Activated T-cell treated with anti-CD3 and anti-CD28 coated beads, Interleukin-2, amount 50 U/mL, for 48 hours (primary cell): ENCODE measurements around the gene BTBD19.
"Not testable (repeated sequence)": the region's sequence is repeated elsewhere in the genome, so short reads cannot be mapped to it uniquely, and the experiment has no call there.

Experiments used
- DNase-seq, 2 experiments: peaks; one replicate each; pipeline ENCODE4 v3.0.0-alpha.2; 2020

BTBD19 gene

DNA sequence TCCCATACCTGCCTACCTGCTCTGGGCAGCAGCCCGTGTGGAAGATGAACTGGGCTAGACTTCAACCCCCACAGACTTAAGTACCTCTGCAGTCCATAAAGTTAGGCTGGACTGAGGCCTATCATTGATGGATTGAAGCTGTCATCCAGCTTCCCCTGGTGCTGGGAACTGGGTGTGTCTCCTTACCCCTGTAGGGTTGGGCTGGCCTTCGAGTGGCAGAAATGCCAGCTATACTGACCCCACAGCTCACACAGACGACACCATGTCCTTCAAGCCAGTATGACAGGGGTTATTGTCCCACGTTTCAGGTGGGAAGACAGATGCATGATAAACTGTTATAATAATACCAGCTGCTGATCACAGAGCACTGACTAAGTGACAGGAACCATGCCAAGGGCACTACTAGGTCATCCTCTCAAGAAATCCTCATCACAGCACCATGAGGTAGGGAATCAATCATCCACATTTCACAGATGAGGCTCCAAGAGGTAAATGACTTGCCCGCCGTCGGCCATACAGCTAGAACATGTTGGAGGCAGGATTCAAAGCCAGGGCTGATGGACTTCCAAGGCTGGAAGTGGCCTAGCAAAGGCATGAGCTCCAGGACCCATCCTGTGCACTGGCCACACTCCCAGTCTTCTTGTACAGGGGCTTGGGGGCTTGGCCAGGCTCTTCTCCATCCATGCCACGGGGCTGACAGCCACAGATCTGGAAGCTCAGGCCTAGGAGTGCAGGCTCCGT, 20.0 kb upstream of the BTBD19 start, which contains the start of gene BEST4:
Gene BEST4 (minus strand): TSS at position 51 of the 741 bp plus-strand sequence. CDS start 465 bp downstream, outside the sequence.
- DNase-seq = no peak

DNA sequence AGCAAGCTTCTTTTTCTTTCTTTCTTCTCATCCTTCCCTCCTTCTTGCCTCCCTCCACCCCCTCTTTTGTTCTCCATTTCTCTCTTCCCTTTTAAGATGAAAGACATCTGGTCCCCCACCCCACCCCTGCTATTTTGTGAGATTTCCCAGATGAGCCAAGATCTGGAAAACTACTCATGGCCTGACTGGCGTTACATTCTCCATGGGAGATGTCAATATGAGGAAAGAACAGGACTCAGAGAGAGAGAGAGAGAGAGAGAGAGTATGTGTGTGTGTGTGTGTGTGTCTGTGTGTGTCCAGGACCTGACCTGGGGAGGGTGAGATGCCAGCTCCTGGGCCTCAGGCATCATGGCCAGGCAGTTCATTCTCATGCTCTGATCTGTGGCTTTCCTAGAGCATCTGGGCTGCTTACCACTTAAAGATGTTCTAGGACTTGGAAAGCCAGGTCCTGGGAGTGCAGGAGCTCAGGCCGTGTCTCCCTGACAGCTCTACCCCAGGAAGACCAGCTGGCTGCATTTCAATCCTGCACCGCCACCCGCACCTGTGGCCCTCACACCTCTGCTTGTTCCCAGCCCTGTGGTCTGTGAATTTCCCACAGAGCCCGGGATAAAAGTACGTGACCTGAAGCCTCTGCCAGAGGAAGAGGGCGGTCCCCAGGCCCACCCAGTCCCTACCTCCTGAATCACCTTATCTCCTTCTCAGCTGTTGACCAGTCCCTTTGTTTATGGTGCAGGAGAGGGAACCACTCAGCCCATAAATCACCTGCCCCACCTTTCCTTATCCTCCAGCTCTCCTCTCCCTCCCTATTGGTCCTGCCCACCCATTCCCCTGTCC, 17.1 kb upstream of the BTBD19 start:
- peak in 1 of 2 experiments; percentile 11 for DNase-seq

DNA sequence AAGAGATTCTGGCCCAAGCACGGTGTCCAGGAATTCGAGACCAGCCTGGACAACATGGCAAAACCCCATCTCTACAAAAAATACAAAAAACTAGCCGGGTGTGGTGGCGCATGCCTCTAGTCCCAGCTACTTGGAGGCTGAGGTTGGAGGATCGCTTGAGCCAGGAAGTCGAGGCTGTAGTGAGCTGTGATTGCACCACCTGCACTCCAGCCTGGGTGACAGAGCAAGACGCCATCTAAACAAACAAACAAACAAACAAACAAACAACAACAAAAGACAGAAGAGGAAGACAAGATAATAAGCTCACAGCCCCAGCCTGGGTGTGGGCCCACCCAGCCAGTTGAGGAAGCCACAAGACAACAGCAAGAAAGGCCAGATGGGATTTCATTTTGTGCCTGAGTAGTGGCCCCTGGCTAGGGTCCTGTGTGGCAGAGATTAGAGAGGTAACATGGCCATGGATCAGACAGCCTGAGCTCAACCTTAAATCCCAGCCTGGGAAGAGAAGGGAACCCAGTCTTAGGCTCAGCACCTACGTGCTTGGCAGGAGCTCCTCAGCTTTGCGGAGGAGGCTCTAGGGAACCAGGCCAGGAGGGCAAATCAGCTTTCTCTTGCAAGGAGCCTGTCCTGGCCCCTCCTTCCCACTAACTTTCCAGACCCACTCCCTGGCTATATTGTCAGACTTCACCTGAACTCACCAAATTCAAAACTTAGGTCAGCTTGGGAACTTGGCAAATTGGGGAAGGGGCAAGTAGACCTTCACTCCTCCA, 15.4 kb upstream of the BTBD19 start:
- peak in 1 of 2 experiments; percentile 15 for DNase-seq

DNA sequence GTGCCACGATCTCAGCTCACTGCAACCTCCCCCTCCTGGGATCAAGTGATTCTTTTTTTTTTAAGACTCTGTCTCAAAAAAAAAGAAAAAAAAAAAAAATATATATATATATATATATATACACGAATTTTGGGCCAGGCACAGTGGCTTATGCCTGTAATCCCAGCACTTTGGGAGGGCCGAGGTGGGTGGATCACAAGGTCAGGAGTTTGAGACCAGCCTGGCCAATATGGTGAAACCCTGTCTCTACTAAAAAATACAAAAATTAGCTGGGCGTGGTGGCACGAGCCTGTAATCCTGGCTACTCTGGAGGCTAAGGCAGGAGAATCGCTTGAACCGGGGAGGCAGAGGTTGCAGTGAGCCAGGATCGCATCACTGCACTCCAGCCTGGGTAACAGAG, 10.4 kb upstream of the BTBD19 start:
- not testable (repeated sequence) for DNase-seq

DNA sequence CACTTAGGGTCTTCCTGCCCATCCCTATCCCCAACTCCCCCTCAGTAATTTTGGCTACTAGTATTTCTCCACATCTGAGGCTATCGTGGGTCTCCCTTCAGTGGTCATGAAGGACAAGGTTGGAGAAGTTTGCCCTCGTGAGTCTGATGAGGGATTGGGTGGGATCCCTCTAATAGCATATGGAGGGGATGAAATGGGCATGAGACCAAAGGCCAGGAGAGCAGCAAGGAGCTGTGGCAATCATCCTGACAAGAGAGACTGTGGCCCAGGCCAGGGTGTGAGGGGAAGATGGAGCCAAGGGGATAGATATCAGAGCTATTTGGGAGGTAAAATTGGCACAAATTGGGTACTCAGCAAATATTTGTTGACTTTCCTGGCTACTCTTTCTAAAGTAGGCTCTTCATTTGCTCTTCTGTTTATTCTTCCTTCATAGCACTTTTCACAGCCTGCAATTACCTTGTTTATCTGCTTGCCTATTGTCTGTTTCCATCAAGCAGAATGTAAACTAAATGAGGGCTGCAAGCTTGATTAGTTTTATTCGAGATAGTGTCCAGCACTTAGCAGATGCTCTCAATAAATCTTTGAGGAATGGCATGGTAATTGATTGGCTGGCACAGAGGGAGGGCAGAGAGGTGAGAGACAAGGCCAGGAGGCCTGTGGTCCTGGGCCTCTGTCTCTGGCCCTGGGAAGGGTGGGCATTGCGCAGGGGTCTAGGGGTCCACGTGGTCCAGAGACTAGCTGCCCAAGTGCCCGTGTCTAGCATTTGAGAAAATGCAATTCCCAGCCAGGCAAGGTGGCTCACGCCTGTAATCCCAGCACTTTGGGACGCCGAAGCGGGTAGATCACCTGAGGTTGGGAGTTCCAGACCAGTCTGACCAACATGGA, 9.6 kb upstream of the BTBD19 start:
- DNase-seq = no peak

DNA sequence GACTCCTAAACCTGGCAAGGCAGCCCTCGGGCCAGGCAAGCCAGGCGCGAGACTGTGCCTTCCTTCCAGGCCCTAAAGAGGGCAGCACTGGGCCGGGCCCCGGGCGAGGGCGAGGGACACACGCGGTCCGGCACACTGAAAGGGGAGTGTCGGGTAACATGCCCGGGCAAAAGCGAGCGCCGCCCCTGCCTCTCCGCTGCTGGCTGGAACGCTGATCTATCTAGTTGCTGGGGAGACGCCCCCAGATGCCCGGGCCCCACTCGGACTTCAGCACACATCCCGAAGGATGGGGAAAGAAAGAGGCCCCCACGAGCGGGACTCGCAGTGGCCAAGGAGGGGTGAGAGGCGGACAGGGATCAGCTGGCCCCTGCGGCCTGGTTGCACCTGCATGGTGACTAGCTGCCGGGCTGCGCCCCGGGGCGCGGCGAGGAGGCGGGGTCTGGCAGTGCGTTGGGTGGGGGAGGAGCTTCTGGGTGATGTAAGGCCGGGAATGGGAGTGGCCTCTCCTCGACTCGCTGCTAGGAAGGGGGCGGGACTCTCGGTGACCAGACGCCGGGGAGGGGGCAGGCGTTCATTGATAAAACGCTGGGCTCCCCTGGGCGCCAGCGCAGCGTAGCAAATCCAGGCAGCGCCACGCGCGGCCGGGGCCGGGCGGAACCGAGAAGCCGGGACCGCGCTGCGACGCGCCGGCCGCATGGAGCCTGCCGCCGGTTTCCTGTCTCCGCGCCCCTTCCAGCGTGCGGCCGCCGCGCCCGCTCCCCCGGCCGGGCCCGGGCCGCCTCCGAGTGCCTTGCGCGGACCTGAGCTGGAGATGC, 8.3 kb upstream of the BTBD19 start, which contains the start of gene PLK3:
Gene PLK3 (plus strand): TSS at position 608 of the 815 bp plus-strand sequence. CDS start 87 bp downstream, at position 695.
- peak; percentile 98 to 99 for DNase-seq

DNA sequence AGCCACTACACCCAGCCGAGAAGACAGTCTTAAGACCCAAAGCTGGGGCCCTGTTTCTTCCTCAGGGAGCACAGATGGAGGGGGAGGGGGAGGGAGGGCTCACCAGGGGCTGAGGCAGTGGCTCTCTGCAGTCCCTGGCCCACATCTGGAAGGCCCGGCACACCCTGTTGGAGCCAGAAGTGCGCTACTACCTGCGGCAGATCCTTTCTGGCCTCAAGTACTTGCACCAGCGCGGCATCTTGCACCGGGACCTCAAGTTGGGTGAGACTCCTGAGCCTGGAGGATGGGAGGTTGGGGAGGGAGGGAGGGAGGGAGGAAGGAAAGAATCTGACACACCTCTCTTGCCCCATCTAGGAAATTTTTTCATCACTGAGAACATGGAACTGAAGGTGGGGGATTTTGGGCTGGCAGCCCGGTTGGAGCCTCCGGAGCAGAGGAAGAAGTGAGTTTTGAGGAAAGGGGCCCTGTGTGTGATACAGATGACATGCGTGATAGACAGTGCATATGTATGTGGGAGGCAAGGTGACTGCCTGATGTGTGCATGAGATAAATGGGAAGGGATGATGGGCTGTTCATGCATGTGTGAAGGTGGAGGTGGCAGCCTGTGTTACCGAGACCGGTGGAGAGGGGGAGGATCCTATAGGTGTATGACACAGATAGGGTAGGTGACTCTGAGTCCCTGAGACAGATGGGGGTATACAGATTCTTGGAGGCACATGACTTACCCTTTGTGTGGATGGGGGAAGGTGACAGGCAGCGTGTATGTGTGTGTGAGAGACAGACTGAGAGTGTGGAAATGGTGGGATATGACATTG, 6.6 kb upstream of the BTBD19 start:
- peak; percentile 60 to 61 for DNase-seq

DNA sequence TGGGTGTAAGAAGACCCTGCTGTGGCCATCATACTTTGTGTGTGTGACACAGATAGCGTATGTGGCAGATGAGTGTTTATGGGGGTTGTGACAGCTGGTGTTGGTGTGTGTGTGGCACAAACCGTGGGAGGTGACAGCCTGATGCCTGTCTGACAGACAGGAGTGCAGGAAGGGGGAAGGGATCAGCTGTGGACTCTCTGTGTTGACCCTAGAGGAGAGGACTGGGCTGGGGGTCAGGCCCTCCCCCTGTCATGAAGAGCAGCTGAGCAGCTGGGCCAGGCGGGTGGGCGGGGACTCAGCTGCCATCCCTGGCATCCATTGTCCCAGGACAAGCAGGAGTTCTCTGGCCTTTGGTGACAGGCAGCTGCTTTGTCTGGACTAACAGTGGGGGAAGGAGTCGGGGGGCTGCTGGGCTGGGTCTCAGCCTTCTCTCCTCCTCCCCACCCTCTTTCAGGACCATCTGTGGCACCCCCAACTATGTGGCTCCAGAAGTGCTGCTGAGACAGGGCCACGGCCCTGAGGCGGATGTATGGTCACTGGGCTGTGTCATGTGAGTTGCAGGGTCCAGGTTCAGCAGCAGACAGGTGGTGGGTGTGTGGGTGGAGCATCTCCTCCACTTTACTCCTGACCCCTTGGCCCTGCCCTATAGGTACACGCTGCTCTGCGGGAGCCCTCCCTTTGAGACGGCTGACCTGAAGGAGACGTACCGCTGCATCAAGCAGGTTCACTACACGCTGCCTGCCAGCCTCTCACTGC, 5.8 kb upstream of the BTBD19 start:
- no peak for DNase-seq

DNA sequence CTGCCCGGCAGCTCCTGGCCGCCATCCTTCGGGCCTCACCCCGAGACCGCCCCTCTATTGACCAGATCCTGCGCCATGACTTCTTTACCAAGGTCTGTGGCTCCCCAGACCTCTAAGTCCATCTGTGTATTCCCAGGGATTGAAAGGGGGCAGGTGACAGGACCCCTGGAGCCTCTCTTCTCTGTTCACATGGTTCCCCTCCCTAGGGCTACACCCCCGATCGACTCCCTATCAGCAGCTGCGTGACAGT, 5.3 kb upstream of the BTBD19 start:
- DNase-seq = no peak

DNA sequence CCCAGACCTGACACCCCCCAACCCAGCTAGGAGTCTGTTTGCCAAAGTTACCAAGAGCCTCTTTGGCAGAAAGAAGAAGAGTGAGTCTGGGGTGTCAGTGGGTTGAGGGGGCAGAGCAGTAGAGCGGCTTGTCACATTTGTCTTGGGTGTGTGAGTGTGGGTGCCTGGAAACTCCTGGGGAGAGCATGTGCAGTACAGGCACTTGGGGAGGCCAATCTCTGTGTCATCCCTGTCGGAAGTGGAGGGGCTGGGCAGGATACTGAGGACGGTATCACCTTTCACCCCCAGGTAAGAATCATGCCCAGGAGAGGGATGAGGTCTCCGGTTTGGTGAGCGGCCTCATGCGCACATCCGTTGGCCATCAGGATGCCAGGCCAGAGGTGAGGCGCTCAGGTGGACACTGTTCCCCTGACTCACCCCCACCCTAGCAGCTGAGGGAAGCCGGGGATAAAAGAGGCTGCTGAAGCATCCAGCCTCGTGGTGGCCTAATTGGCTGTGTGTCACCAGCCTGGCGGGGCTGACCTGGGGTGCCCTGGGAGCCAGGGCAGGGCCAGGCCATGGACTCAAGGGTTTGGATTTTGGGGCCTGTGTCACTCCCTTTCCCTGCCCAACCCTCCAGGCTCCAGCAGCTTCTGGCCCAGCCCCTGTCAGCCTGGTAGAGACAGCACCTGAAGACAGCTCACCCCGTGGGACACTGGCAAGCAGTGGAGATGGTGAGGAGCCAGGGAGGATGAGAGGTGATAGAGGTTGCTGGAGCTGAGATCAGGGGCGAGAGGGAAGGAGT, 4.8 kb upstream of the BTBD19 start:
- DNase-seq = no peak

DNA sequence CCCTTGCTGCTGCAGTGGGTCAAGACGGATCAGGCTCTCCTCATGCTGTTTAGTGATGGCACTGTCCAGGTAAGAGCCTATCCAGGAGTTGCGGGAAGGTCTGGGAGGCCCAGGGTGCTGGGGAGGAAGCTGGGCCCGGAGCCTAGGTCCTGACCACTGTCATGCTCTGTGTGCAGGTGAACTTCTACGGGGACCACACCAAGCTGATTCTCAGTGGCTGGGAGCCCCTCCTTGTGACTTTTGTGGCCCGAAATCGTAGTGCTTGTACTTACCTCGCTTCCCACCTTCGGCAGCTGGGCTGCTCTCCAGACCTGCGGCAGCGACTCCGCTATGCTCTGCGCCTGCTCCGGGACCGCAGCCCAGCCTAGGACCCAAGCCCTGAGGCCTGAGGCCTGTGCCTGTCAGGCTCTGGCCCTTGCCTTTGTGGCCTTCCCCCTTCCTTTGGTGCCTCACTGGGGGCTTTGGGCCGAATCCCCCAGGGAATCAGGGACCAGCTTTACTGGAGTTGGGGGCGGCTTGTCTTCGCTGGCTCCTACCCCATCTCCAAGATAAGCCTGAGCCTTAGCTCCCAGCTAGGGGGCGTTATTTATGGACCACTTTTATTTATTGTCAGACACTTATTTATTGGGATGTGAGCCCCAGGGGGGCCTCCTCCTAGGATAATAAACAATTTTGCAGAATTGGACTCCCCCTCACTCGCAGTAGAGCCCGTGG, 2.9 kb upstream of the BTBD19 start:
- peak in 1 of 2 experiments; percentile 29 for DNase-seq

DNA sequence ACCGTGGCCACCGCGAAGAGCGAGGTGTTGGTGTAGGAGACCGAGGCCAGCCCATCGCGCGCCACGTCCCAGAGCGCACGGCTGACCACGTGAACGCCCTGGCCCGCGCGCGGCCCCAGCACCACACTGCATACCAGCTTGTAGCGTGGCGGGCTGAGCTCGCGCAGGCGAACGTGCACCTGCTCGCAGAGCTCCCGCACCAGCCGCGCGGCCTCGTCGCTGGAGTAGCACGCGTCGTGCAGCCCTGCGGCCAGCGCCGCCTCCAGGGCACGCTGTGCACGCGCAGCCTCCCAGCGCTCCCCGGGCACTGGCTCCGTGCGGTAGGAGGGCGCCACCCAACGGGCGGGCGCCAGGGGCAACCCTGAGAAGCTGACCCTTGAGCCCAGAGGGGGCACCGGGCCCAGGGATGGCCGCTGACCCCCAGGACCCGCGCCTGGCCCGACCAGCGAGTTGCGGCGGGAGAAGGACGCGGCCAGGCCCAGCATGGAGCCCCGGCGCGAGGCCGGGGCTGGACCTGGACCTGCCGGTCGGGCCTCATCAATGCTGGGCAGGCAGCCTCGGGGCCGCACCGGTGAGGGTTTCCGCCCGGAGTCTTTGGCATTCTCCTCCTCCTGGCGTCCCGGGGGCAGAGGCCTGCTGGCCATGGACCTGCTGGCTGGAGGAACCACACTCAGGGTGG, 2.2 kb upstream of the BTBD19 start:
- no peak for DNase-seq

DNA sequence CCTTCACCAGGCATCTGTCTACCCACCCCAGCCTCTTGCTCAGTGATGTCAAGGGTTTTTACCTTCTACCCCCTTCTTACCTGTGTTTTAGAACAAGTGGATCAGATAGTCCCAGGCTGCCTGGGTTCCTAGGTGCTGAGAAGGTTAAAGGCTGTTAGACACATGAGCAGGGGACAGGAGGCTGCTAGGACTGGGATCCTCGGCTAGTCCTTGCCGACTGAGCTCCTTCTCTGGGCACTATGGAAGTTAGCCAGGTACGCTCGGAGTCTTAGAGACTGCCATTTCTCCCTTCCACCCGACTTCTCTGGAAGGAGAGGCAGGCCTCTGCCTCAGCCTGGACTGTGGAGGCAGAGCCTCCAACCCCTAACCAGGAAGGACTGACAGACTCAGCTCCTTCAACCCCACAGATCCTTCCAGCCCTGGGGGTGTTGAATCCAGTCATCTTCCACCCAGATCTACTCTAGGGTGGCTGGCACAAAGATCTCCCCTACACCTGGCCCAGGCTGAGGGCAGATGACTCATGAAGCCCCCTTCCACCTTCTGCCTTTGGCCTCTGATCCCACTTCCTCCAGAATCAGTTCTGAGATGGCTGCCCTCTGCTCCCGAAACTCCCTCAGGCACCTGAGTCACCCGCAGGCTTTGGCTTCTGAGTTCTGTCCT, 1.5 kb upstream of the BTBD19 start, which contains the start of gene DYNLT4:
Gene DYNLT4 (minus strand): TSS at position 648 of the 660 bp plus-strand sequence. CDS start 683 bp downstream, outside the sequence.
- no peak for DNase-seq

DNA sequence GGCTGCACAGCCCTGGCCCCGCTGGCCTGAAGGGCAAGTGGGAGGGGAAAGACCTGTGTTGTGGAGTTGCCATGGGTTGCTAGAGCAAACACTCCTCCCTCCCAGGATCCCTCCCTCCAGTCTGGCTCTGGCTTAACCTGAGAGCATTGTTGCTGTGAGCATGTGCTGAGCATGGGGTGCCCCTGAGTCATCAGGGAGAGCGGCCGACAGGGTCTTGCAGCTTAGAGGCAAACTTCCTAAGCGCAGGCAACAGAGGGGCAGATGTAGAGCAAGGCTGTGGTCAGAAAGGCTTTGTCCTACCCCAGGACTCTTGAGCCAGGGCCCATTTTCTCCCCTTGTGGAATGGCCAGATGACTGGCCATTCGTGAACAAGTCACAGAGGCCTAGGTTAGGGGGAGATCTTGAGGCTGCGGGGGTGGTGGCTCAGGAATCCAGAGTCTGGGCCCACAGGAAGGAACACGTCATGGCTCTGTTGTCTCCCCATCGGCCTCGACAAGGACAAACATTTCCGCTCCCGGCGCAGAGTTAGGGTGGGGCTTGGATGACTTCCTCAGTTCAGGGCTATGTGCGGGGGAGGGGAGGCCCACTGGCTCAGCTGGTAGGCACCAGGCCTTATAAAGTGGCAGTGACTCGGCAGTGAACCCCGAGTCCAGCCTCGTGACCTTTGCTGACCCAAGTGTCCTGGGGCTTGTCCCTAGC, 810 bp upstream of the BTBD19 start:
- DNase-seq = peak; percentile 93 to 94

DNA sequence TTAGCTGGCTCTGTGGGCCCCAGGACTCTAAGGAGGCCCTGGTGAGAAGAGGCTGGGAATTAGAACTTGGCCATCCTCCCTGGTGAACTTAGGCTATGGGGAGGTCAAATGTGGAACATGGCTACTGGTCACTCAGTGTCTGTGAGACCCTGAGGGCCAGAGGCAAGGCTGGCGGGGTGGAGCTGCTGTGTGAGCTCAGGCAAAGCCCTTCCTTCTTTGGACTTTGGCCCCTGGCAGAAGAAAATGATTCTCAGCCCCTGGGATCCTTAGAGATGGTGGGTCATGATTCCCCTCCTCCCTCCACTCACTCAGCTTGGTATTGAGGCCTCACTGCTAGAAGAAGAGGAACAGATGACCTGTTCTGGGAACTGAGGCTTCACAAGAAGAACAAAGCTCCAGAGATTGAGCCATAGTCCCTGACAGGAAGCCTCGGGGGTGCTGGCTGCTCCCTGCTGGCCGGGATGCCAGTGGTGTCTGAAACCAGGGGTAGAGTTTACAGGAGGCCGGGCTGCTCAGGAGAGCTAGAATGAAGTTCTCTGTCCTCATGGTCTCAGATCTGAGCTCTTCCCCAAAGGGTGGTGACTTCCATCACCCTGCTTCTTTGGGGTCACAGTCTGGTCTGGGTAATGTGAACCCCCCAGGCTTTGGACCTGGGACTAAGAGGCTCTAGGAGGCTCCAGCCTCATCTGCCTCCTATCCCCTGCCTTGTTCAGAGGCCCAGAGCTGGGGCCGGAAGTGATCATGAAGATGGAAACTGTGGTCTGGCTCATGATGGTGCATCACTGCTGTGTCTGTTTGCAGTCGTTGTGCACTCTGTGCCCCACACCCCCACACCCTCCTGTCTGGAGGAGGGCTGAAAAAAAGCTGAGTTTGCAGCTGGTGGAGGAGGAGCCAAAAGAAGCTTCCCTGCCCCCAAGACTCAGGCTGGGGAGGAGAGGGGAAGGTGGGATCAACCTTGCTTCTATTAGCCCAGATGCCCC, 905 bp downstream of the BTBD19 start:
- peak; percentile 88 to 90 for DNase-seq
